Transverse colon (tissue), 4 donors: ENCODE data around the gene PRDM2.

Experiments used
- CTCF ChIP-seq, 5 experiments: fragments of 200-600 bp in 3 of 5; fragments of 450-650 bp in 2 of 5; sonication (generic) in 3 of 5; IDR thresholded peaks; 1 replicate in 2 of 5; 2 replicates in 3 of 5; pipeline ENCODE4 v1.5.1; 2016 to 2017; ENCODE audit warnings: antibody characterized with exemption in 5 of 5, inconsistent platforms in 3 of 5, mild to moderate bottlenecking in 2 of 5, moderate library complexity in 1 of 5
- EP300 ChIP-seq: sonication (generic); formaldehyde crosslinking; IDR thresholded peaks from one replicate; pipeline ENCODE4 v1.6.1; 2017; ENCODE audit warnings: antibody characterized with exemption, low read depth
- POLR2A ChIP-seq: fragments of 450-650 bp; IDR thresholded peaks from one replicate; pipeline ENCODE4 v1.6.1; 2016; ENCODE audit warnings: antibody characterized with exemption, mild to moderate bottlenecking, moderate library complexity
- POLR2AphosphoS5 ChIP-seq, 3 donors: sonication (generic); formaldehyde crosslinking; IDR thresholded peaks; one replicate each; pipeline ENCODE4 v1.6.1; 2016; ENCODE audit warnings: antibody characterized with exemption in 3 of 3

DNA sequence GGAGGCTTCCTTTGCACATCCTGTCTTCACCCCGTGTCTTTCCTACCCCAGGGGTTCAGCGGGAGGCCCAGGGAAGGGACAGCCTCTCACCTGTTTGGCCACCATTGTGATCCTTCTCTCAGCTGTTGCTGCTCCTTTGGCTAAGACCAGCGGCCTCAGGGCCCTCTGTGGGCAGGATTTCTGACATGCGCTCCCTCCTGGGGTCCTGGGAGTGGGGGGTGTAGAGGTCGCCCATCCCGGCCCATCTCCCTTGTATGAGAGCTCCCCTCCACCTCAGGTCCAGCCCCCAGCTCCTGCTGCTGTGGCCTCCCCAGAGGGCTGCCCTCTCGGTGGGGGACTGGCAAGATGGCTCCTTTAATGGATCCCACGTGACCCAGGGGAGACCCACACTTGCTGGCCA, 120.5 kb downstream of the PRDM2 start:
- TF ChIP-seq POLR2A (no peak), CTCF (IDR thresholded peaks at IDR 0.05) (no peak), EP300 (no peak), POLR2AphosphoS5 (IDR thresholded peaks at IDR 0.05) (no peak)
